ENCODE results near the gene ATG5.
"Not testable (repeated sequence)": the region's sequence is repeated elsewhere in the genome, so short reads cannot be mapped to it uniquely, and the experiment has no call there.

Gene ATG5

GRCh38 chr6:106281088-106281487 lies 44.5 kb downstream of the ATG5 start:
- no peaks in the 10 kb centered on the region for H3K9me3 ChIP-seq (ENCODE audit: control insufficient read depth, insufficient read depth, low read length)
- H3K9ac ChIP-seq (ENCODE audit: low read depth, low read length), result no peak overlapping the region
- H3K36me3 ChIP-seq (ENCODE audit: control insufficient read depth, insufficient read depth, low read length), result peaks cover 14% of the 10 kb centered on the region
- no peak overlapping the region for H3K4me3 ChIP-seq (ENCODE audit: low read depth, low read length)
- no peaks in the 10 kb centered on the region for H3K27me3 ChIP-seq (ENCODE audit: control insufficient read depth, insufficient read depth, low read length)
- H3K27ac ChIP-seq (ENCODE audit: low read depth, low read length), result no peak overlapping the region
- H3K4me1 ChIP-seq (ENCODE audit: control insufficient read depth, insufficient read depth, low read length), result no peaks in the 10 kb centered on the region

GRCh38 chr6:106279179-106279578 lies 46.4 kb downstream of the ATG5 start:
- Histone ChIP-seq H3K9me3 (ENCODE audit: control insufficient read depth, insufficient read depth, low read length) (no peaks in the 10 kb centered on the region), H3K27ac (ENCODE audit: low read depth, low read length) (no peak overlapping the region), H3K9ac (ENCODE audit: low read depth, low read length) (no peak overlapping the region), H3K4me3 (ENCODE audit: low read depth, low read length) (no peak overlapping the region), H3K4me1 (ENCODE audit: control insufficient read depth, insufficient read depth, low read length) (no peaks in the 10 kb centered on the region), H3K36me3 (ENCODE audit: control insufficient read depth, insufficient read depth, low read length) (peaks cover 14% of the 10 kb centered on the region), H3K27me3 (ENCODE audit: control insufficient read depth, insufficient read depth, low read length) (no peaks in the 10 kb centered on the region)

- Histone ChIP-seq H3K4me3 (ENCODE audit: low read depth, low read length) (no peak overlapping the region), H3K27me3 (ENCODE audit: control insufficient read depth, insufficient read depth, low read length) (no peaks in the 10 kb centered on the region), H3K36me3 (ENCODE audit: control insufficient read depth, insufficient read depth, low read length) (peaks cover 14% of the 10 kb centered on the region), H3K27ac (ENCODE audit: low read depth, low read length) (no peak overlapping the region), H3K9me3 (ENCODE audit: control insufficient read depth, insufficient read depth, low read length) (no peaks in the 10 kb centered on the region), H3K9ac (ENCODE audit: low read depth, low read length) (no peak overlapping the region), H3K4me1 (ENCODE audit: control insufficient read depth, insufficient read depth, low read length) (peaks cover 15% of the 10 kb centered on the region)
Measured at GRCh38 chr6:106275692-106276091, 49.9 kb downstream of the ATG5 start.

- Histone ChIP-seq H3K9ac (ENCODE audit: low read depth, low read length) (no peak overlapping the region), H3K27ac (ENCODE audit: low read depth, low read length) (no peak overlapping the region), H3K36me3 (ENCODE audit: control insufficient read depth, insufficient read depth, low read length) (no peaks in the 10 kb centered on the region), H3K4me3 (ENCODE audit: low read depth, low read length) (no peak overlapping the region), H3K4me1 (ENCODE audit: control insufficient read depth, insufficient read depth, low read length) (peaks cover 15% of the 10 kb centered on the region), H3K27me3 (ENCODE audit: control insufficient read depth, insufficient read depth, low read length) (no peaks in the 10 kb centered on the region), H3K9me3 (ENCODE audit: control insufficient read depth, insufficient read depth, low read length) (no peaks in the 10 kb centered on the region; the same call in 1 of the 2 replicates)
Measured at GRCh38 chr6:106273087-106273486, 52.5 kb downstream of the ATG5 start.

GRCh38 chr6:106272287-106272686 lies 53.3 kb downstream of the ATG5 start:
- no peak overlapping the region for H3K27ac ChIP-seq (ENCODE audit: low read depth, low read length)
- no peak overlapping the region for H3K4me3 ChIP-seq (ENCODE audit: low read depth, low read length)
- no peaks in the 10 kb centered on the region for H3K27me3 ChIP-seq (ENCODE audit: control insufficient read depth, insufficient read depth, low read length)
- H3K36me3 ChIP-seq (ENCODE audit: control insufficient read depth, insufficient read depth, low read length), result no peaks in the 10 kb centered on the region
- no peak overlapping the region for H3K9ac ChIP-seq (ENCODE audit: low read depth, low read length)
- H3K9me3 ChIP-seq (ENCODE audit: control insufficient read depth, insufficient read depth, low read length), result no peaks in the 10 kb centered on the region; the same call in 1 of the 2 replicates
- peaks cover 15% of the 10 kb centered on the region for H3K4me1 ChIP-seq (ENCODE audit: control insufficient read depth, insufficient read depth, low read length)

GRCh38 chr6:106270414-106270813 lies 55.1 kb downstream of the ATG5 start:
- Histone ChIP-seq H3K4me1 (ENCODE audit: control insufficient read depth, insufficient read depth, low read length) (peaks cover 15% of the 10 kb centered on the region), H3K36me3 (ENCODE audit: control insufficient read depth, insufficient read depth, low read length) (no peaks in the 10 kb centered on the region), H3K9me3 (ENCODE audit: control insufficient read depth, insufficient read depth, low read length) (no peaks in the 10 kb centered on the region; the same call in 1 of the 2 replicates), H3K27me3 (ENCODE audit: control insufficient read depth, insufficient read depth, low read length) (no peaks in the 10 kb centered on the region), H3K27ac (ENCODE audit: low read depth, low read length) (no peak overlapping the region), H3K4me3 (ENCODE audit: low read depth, low read length) (no peak overlapping the region), H3K9ac (ENCODE audit: low read depth, low read length) (no peak overlapping the region)

GRCh38 chr6:106269268-106269919 lies 56.2 kb downstream of the ATG5 start:
- H3K36me3 ChIP-seq (ENCODE audit: control insufficient read depth, insufficient read depth, low read length); H3K9ac ChIP-seq (ENCODE audit: low read depth, low read length); H3K4me3 ChIP-seq (ENCODE audit: low read depth, low read length); H3K27ac ChIP-seq (ENCODE audit: low read depth, low read length); H3K9me3 ChIP-seq (ENCODE audit: control insufficient read depth, insufficient read depth, low read length); H3K27me3 ChIP-seq (ENCODE audit: control insufficient read depth, insufficient read depth, low read length): not testable (repeated sequence)
- peaks cover 15% of the 10 kb centered on the region for H3K4me1 ChIP-seq (ENCODE audit: control insufficient read depth, insufficient read depth, low read length)

- peaks cover 14% of the 10 kb centered on the region for H3K4me1 ChIP-seq (ENCODE audit: control insufficient read depth, insufficient read depth, low read length)
- not testable (repeated sequence) for H3K27me3 ChIP-seq (ENCODE audit: control insufficient read depth, insufficient read depth, low read length); H3K36me3 ChIP-seq (ENCODE audit: control insufficient read depth, insufficient read depth, low read length); H3K9me3 ChIP-seq (ENCODE audit: control insufficient read depth, insufficient read depth, low read length); H3K27ac ChIP-seq (ENCODE audit: low read depth, low read length); H3K9ac ChIP-seq (ENCODE audit: low read depth, low read length); H3K4me3 ChIP-seq (ENCODE audit: low read depth, low read length)
Measured at GRCh38 chr6:106268500-106268899, 57.1 kb downstream of the ATG5 start.

- not testable (repeated sequence) for H3K27me3 ChIP-seq (ENCODE audit: control insufficient read depth, insufficient read depth, low read length); H3K36me3 ChIP-seq (ENCODE audit: control insufficient read depth, insufficient read depth, low read length); H3K9ac ChIP-seq (ENCODE audit: low read depth, low read length); H3K27ac ChIP-seq (ENCODE audit: low read depth, low read length); H3K4me1 ChIP-seq (ENCODE audit: control insufficient read depth, insufficient read depth, low read length); H3K9me3 ChIP-seq (ENCODE audit: control insufficient read depth, insufficient read depth, low read length); H3K4me3 ChIP-seq (ENCODE audit: low read depth, low read length)
Measured at GRCh38 chr6:106264433-106264832, 61.1 kb downstream of the ATG5 start.

GRCh38 chr6:106259748-106260147 lies 65.8 kb downstream of the ATG5 start:
- H3K4me1 ChIP-seq (ENCODE audit: control insufficient read depth, insufficient read depth, low read length); H3K27ac ChIP-seq (ENCODE audit: low read depth, low read length); H3K4me3 ChIP-seq (ENCODE audit: low read depth, low read length); H3K36me3 ChIP-seq (ENCODE audit: control insufficient read depth, insufficient read depth, low read length); H3K27me3 ChIP-seq (ENCODE audit: control insufficient read depth, insufficient read depth, low read length); H3K9me3 ChIP-seq (ENCODE audit: control insufficient read depth, insufficient read depth, low read length); H3K9ac ChIP-seq (ENCODE audit: low read depth, low read length): not testable (repeated sequence)

GRCh38 chr6:106258726-106259125 lies 66.8 kb downstream of the ATG5 start:
- no peaks in the 10 kb centered on the region for H3K36me3 ChIP-seq (ENCODE audit: control insufficient read depth, insufficient read depth, low read length)
- no peaks in the 10 kb centered on the region for H3K4me1 ChIP-seq (ENCODE audit: control insufficient read depth, insufficient read depth, low read length)
- H3K9me3 ChIP-seq (ENCODE audit: control insufficient read depth, insufficient read depth, low read length), result no peaks in the 10 kb centered on the region
- H3K27me3 ChIP-seq (ENCODE audit: control insufficient read depth, insufficient read depth, low read length), result no peaks in the 10 kb centered on the region
- no peak overlapping the region for H3K27ac ChIP-seq (ENCODE audit: low read depth, low read length)
- H3K4me3 ChIP-seq (ENCODE audit: low read depth, low read length), result no peak overlapping the region
- H3K9ac ChIP-seq (ENCODE audit: low read depth, low read length), result no peak overlapping the region
